Endothelial cell of umbilical vein (primary cell): ENCODE results near the gene GINS3. TPM values are rescaled to one million over a fixed set of nuclear protein-coding genes. Genes with fewer than 3 reads are reported as not detected.

Source experiments
- BruUV-seq: library from RNA; stranded (reverse); fragments of 400-500 nt; replicated peaks from 2 replicates; lab custom pipeline; 2021; lab: Mats Ljungman, UMichigan
- CTCF ChIA-PET: fragments of 300-600, 350-600 bp; sonication (Branson Sonifier 250); formaldehyde crosslinking; loops from one replicate; lab custom pipeline; 2021; ENCODE audit warnings: antibody characterized with exemption, inconsistent platforms; lab: Charles Lee
- POLR2A ChIA-PET: fragments of 300-600, 350-600 bp; sonication (Branson Sonifier 250); formaldehyde crosslinking; loops from one replicate; lab custom pipeline; 2021; ENCODE audit warnings: antibody characterized with exemption, inconsistent platforms; lab: Charles Lee
- DNase-seq: peaks from one replicate; pipeline ENCODE4 v3.0.0-alpha.2; 2011; ENCODE audit warnings: low read depth, low spot score
- FAIRE-seq: peaks from 2 replicates; lab custom pipeline; 2011; peaks lifted over from hg19 to GRCh38; lab: Jason Lieb, UNC
- H2AFZ ChIP-seq: 2 replicates; pipeline ENCODE4 v1.6.0; 2012; ENCODE audit warnings: low read depth, low read length, control low read depth, inconsistent platforms
- H3K27ac ChIP-seq: 2 replicates; pipeline ENCODE4 v1.5.1; 2011; ENCODE audit warnings: low read depth, mild to moderate bottlenecking, control low read depth, low read length, moderate library complexity; ENCODE audit not compliant: insufficient read depth
- H3K27me3 ChIP-seq, 2 experiments: 2 replicates each; pipeline versions ENCODE4 v1.6.0 to v1.6.1; 2011; ENCODE audit warnings: low read length in 2 of 2, mixed read lengths in 1 of 2; ENCODE audit not compliant: control insufficient read depth in 2 of 2, insufficient read depth in 2 of 2
- H3K36me3 ChIP-seq, 2 experiments: 2 replicates in 1 of 2; 3 replicates in 1 of 2; pipeline ENCODE4 v1.5.1; 2011; ENCODE audit warnings: low read length in 2 of 2, mild to moderate bottlenecking in 1 of 2, moderate library complexity in 1 of 2; ENCODE audit not compliant: control insufficient read depth in 2 of 2, insufficient read depth in 2 of 2; ENCODE audit errors: extremely low read depth in 1 of 2
- H3K4me1 ChIP-seq: 3 replicates; pipeline ENCODE4 v1.5.1; 2011; ENCODE audit warnings: mild to moderate bottlenecking, low read length; ENCODE audit not compliant: control insufficient read depth, insufficient read depth; ENCODE audit errors: extremely low read depth
- H3K4me2 ChIP-seq: 2 replicates; pipeline ENCODE4 v1.6.1; 2011; ENCODE audit warnings: low read length, control low read depth, mixed read lengths; ENCODE audit not compliant: insufficient read depth
- H3K4me3 ChIP-seq, 3 experiments: fragments of 200-600 bp in 1 of 3; sonication (generic), shearing (Covaris generic) in 1 of 3; replicated peaks in 1 of 3; 2 replicates each; pipeline ENCODE4 v1.5.1; 2011 to 2016; ENCODE audit warnings: control low read depth in 3 of 3, low read length in 3 of 3, mild to moderate bottlenecking in 2 of 3, inconsistent platforms in 1 of 3, low read depth in 1 of 3, moderate library complexity in 1 of 3; ENCODE audit not compliant: insufficient read depth in 1 of 3
- H3K79me2 ChIP-seq: 2 replicates; pipeline ENCODE4 v1.6.0; 2012; ENCODE audit warnings: low read length, inconsistent platforms; ENCODE audit not compliant: control insufficient read depth, insufficient read depth
- H3K9ac ChIP-seq: replicated peaks from 2 replicates; pipeline ENCODE3; 2011; ENCODE audit warnings: low read length, control low read depth; ENCODE audit not compliant: insufficient read depth; ENCODE audit errors: extremely low read depth
- H3K9me1 ChIP-seq: replicated peaks from 3 replicates; pipeline ENCODE4 v1.6.0; 2011; ENCODE audit warnings: mild to moderate bottlenecking, low read length; ENCODE audit not compliant: control insufficient read depth, insufficient read depth; ENCODE audit errors: extremely low read depth
- H3K9me3 ChIP-seq: replicated peaks from 2 replicates; pipeline ENCODE4 v1.5.1; 2012; ENCODE audit warnings: low read length, inconsistent platforms; ENCODE audit not compliant: control insufficient read depth, insufficient read depth
- H4K20me1 ChIP-seq: replicated peaks from 2 replicates; pipeline ENCODE3; 2011; ENCODE audit warnings: mild to moderate bottlenecking, low read length; ENCODE audit not compliant: control insufficient read depth, insufficient read depth; ENCODE audit errors: extremely low read depth
- EZH2 ChIP-seq: IDR thresholded peaks from 2 replicates; pipeline ENCODE4 v1.6.1; 2012; ENCODE audit warnings: borderline replicate concordance, low read depth, mild to moderate bottlenecking, moderate library complexity, low read length, inconsistent platforms; ENCODE audit not compliant: severe bottlenecking
- FOS ChIP-seq: IDR thresholded peaks from 2 replicates; pipeline ENCODE4 v1.6.1; 2011; ENCODE audit warnings: mild to moderate bottlenecking, low read length, moderate library complexity, borderline replicate concordance; ENCODE audit not compliant: insufficient read depth
- JUN ChIP-seq: IDR thresholded peaks from 2 replicates; pipeline ENCODE4 v1.6.1; 2011; ENCODE audit warnings: borderline replicate concordance, low read depth; ENCODE audit not compliant: insufficient read length, insufficient read depth
- POLR2AphosphoS5 ChIP-seq: IDR thresholded peaks from 2 replicates; pipeline ENCODE4 v1.6.1; 2012; ENCODE audit warnings: low read depth, mild to moderate bottlenecking, control low read depth, low read length, moderate library complexity; ENCODE audit not compliant: insufficient read depth
- dilution Hi-C: fragments of 300-500 bp; cut with MboI; formaldehyde crosslinking; loops from one replicate; pipeline ENCODE4 v1.15.0; 2019; ENCODE audit warnings: low sequenced_read_pairs; ENCODE audit not compliant: extremely low pct_ligation_motif_present
- intact Hi-C: fragments of 100-400 bp; cut with micrococcal nuclease; formaldehyde crosslinking; loops from one replicate; pipeline ENCODE4 v1.10.0; 2022
- polyA plus RNA-seq, 4 experiments: library from polyadenylated mRNA; depleted of rRNA in 3 of 4; stranded (reverse) in 3 of 4; unstranded in 1 of 4; fragments of >200 nt; gene quantifications; 2 replicates each; pipeline versions ENCODE4 v1.2.1 to v1.2.3, GENCODE V29; 2011 to 2012; ENCODE audit warnings: missing spikeins in 1 of 4
- total RNA-seq: library from RNA; stranded (reverse); gene quantifications from 2 replicates; pipeline ENCODE4 v1.2.3, GENCODE V29; 2021
- TF ChIP-seq, protein P1 (sequence below): IDR thresholded peaks from 2 replicates; pipeline ENCODE4 v1.6.1; 2011; ENCODE audit not compliant: insufficient read depth, insufficient read length
- TF ChIP-seq, protein P2 (sequence below), 2 donors: IDR thresholded peaks; 1 replicate in 1 of 2; 2 replicates in 1 of 2; pipeline ENCODE4 v1.5.1; 2011; ENCODE audit warnings: low read length in 2 of 2, mild to moderate bottlenecking in 2 of 2, moderate library complexity in 2 of 2, control low read depth in 1 of 2, inconsistent platforms in 1 of 2, low read depth in 1 of 2; ENCODE audit not compliant: insufficient read depth in 1 of 2; ENCODE audit errors: extremely low read depth in 1 of 2

GINS3 gene
- total and polyA plus RNA-seq, 2 donors (not counting 3 experiments of a cell fraction or from before 2014, with no cell fraction given), result 17.2 to 24.1 TPM

DNA sequence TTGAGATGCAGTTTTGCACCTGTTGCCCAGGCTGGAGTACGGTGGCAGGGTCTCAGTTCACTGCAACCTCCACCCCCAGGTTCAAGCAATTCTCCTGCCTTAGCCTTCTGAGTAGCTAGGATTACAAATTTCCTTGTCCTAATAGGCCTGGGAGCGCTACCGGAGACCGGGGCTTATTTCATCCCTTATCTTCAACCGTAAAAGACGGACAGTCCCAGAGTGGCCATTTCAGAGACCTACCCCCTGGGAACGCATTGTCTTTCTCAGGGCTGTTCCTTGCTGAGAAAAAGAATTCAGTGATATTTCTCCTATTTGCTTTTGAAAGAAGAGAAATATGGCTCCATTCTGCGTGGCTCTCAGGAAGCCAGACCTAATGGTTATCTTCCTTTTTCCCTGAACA lies 39.6 kb upstream of the GINS3 start:
- H3K4me2 ChIP-seq, result no peak overlapping the region
- DNase-seq (no peak), FAIRE-seq (no peak)
- H3K79me2 ChIP-seq, result no peaks in the 10 kb centered on the region
- TF ChIP-seq EZH2 (no peak), FOS (no peak), JUN (no peak)
- TF ChIP-seq, protein P1, sequence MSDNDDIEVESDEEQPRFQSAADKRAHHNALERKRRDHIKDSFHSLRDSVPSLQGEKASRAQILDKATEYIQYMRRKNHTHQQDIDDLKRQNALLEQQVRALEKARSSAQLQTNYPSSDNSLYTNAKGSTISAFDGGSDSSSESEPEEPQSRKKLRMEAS, result no peak
- H3K36me3 ChIP-seq, result no peaks in the 10 kb centered on the region
- no TSS peak for BruUV-seq
- H3K9ac ChIP-seq, result no peak overlapping the region
- CTCF ChIA-PET, result interaction anchor here (20.8 kb wide), 1 partner anchor 134 kb away, joined by 550 read pairs; no protein-coding TSS in a partner anchor
- H3K27me3 ChIP-seq, result peaks cover 0 to 3% of the 10 kb centered on the region in 2 experiments
- H3K27ac ChIP-seq, result no peak overlapping the region
- no peak overlapping the region for H2AFZ ChIP-seq
- no peaks in the 10 kb centered on the region for H3K9me3 ChIP-seq
- no peaks in the 10 kb centered on the region for H4K20me1 ChIP-seq
- intact Hi-C loops, result no loop called here
- no peaks in the 10 kb centered on the region for H3K9me1 ChIP-seq
- dilution Hi-C loops, result no loop called here
- no peak overlapping the region for H3K4me3 ChIP-seq
- no peaks in the 10 kb centered on the region for H3K4me1 ChIP-seq
- POLR2A ChIA-PET, result no interaction called here

DNA sequence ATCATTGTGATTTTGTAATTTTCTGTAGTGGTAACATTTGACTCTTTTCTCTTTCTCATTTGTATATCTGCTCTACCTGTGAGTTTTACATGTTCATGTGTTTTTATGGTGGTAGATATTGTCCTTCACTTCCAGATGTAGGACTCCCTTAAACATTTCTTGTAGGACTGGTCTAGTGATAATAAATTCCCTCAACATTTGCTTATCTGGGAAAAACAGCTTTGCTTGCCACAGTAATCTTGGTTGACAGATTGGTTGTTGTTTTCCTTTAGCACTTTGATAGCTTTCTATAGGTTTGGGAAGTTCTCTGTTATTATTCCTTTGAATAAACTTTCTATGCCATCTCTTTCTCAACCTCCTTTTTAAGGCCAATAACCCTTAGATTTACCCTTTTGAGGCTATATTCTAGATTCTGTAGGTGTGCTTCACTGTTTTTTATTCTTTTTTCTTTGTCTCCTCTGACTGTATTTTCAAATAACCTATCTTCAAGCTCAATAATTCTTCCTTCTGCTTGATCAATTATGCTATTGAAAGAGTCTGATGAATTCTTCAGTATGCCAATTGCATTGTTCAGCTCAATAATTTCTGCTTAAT lies 32.1 kb upstream of the GINS3 start:
- Histone ChIP-seq H3K36me3 (no peaks in the 10 kb centered on the region), H4K20me1 (no peaks in the 10 kb centered on the region), H3K27ac (no peak overlapping the region), H3K9ac (no peak overlapping the region), H3K4me3 (no peak overlapping the region), H2AFZ (no peak overlapping the region), H3K9me1 (no peaks in the 10 kb centered on the region), H3K9me3 (no peaks in the 10 kb centered on the region), H3K79me2 (no peaks in the 10 kb centered on the region), H3K4me2 (no peak overlapping the region), H3K27me3 (no peaks in the 10 kb centered on the region), H3K4me1 (no peaks in the 10 kb centered on the region)
- DNase-seq, result no peak
- dilution Hi-C loops (no loop called here), intact Hi-C loops (no loop called here)
- no peak for FAIRE-seq
- POLR2A ChIA-PET, result no interaction called here
- CTCF ChIA-PET, result no interaction called here
- TF ChIP-seq, protein P2, sequence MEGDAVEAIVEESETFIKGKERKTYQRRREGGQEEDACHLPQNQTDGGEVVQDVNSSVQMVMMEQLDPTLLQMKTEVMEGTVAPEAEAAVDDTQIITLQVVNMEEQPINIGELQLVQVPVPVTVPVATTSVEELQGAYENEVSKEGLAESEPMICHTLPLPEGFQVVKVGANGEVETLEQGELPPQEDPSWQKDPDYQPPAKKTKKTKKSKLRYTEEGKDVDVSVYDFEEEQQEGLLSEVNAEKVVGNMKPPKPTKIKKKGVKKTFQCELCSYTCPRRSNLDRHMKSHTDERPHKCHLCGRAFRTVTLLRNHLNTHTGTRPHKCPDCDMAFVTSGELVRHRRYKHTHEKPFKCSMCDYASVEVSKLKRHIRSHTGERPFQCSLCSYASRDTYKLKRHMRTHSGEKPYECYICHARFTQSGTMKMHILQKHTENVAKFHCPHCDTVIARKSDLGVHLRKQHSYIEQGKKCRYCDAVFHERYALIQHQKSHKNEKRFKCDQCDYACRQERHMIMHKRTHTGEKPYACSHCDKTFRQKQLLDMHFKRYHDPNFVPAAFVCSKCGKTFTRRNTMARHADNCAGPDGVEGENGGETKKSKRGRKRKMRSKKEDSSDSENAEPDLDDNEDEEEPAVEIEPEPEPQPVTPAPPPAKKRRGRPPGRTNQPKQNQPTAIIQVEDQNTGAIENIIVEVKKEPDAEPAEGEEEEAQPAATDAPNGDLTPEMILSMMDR (IDR thresholded peaks at IDR 0.05; ENCODE audit: extremely low read depth in 1 of 2, insufficient read depth in 1 of 2, low read depth in 1 of 2, low read length in 2 of 2), result no peak
- no peak for TF ChIP-seq POLR2AphosphoS5
- TF ChIP-seq, protein P1, result no peak
- no TSS peak for BruUV-seq
